Activated T-helper 1 cell treated with anti-CD3 and anti-CD28 coated beads, Interleukin-12 subunit alpha, Interleukin-12 subunit beta, Interleukin-2, Interleukin-4 antibody, amounts not matched to agents 30 ng/mL and 10 ng/mL and 1 ng/mL, durations not matched to agents 14 hours and 24 hours and 36 hours (primary cell): ENCODE measurements around the gene OAT. TPM values are rescaled to one million over a fixed set of nuclear protein-coding genes. Genes with fewer than 3 reads are reported as not detected.

Experiments used
- DNase-seq: peaks from one replicate; pipeline ENCODE4 v3.0.0; 2021; ENCODE audit warnings: low spot score
- H3K27ac Mint-ChIP-seq: one replicate; pipeline ENCODE4 v1.8.0; 2021; ENCODE audit warnings: mild to moderate bottlenecking, mixed read lengths
- H3K27me3 Mint-ChIP-seq: one replicate; pipeline ENCODE4 v1.8.0; 2022; ENCODE audit warnings: mild to moderate bottlenecking, moderate library complexity, mixed read lengths; ENCODE audit not compliant: insufficient read depth
- H3K36me3 Mint-ChIP-seq: one replicate; pipeline ENCODE4 v1.8.0; 2021; ENCODE audit warnings: low read depth, mixed read lengths
- H3K4me1 Mint-ChIP-seq: one replicate; pipeline ENCODE4 v1.8.0; 2021; ENCODE audit warnings: low read depth, mixed read lengths
- H3K4me3 Mint-ChIP-seq: one replicate; pipeline ENCODE4 v1.8.0; 2021; ENCODE audit warnings: mild to moderate bottlenecking, moderate library complexity, mixed read lengths
- H3K9me3 Mint-ChIP-seq: one replicate; pipeline ENCODE4 v1.8.0; 2021; ENCODE audit warnings: mixed read lengths
- intact Hi-C: fragments of 100-400 bp; cut with micrococcal nuclease; formaldehyde crosslinking; loops from one replicate; pipeline ENCODE4 v1.15.1; 2024
- total RNA-seq: library from RNA; stranded (reverse); gene quantifications from 2 replicates; pipeline ENCODE4 v1.2.3, GENCODE V29; 2022

Gene OAT
- total RNA-seq, 1 donor from 2014 or later: 35.6 TPM

- peaks cover 4% of the 10 kb centered on the region for H3K27me3 Mint-ChIP-seq
- H3K27ac Mint-ChIP-seq: no peak overlapping the region
- intact Hi-C loops: loop anchor here (2.0 kb wide), 2 partner anchors 72 to 196 kb away; partner anchors contain the start of gene LHPP
- H3K4me1 Mint-ChIP-seq: no peaks in the 10 kb centered on the region
- H3K4me3 Mint-ChIP-seq: no peak overlapping the region
- no peak for DNase-seq
- no peaks in the 10 kb centered on the region for H3K9me3 Mint-ChIP-seq
- H3K36me3 Mint-ChIP-seq: no peaks in the 10 kb centered on the region
These were observed 30.3 kb downstream of the OAT start for GRCh38 chr10:124388476-124388822.

- no peak for DNase-seq
- intact Hi-C loops: no loop called here
- no peak overlapping the region for H3K4me3 Mint-ChIP-seq
- no peaks in the 10 kb centered on the region for H3K4me1 Mint-ChIP-seq
- no peak overlapping the region for H3K27ac Mint-ChIP-seq
- H3K27me3 Mint-ChIP-seq: peaks cover 4% of the 10 kb centered on the region
- H3K36me3 Mint-ChIP-seq: no peaks in the 10 kb centered on the region
- H3K9me3 Mint-ChIP-seq: no peaks in the 10 kb centered on the region
These were observed 31.4 kb downstream of the OAT start for GRCh38 chr10:124387078-124387874.

- peaks cover 8% of the 10 kb centered on the region for H3K27me3 Mint-ChIP-seq
- no peak for DNase-seq
- intact Hi-C loops: no loop called here
- H3K4me3 Mint-ChIP-seq: no peak overlapping the region
- no peak overlapping the region for H3K27ac Mint-ChIP-seq
- H3K36me3 Mint-ChIP-seq: no peaks in the 10 kb centered on the region
- no peaks in the 10 kb centered on the region for H3K9me3 Mint-ChIP-seq
- no peaks in the 10 kb centered on the region for H3K4me1 Mint-ChIP-seq
These were observed 32.3 kb downstream of the OAT start for GRCh38 chr10:124386186-124387077.

GRCh38 chr10:124385627-124386185 lies 33.0 kb downstream of the OAT start:
- Mint-ChIP-seq H3K4me1 (peaks cover 6% of the 10 kb centered on the region), H3K36me3 (no peaks in the 10 kb centered on the region), H3K4me3 (no peak overlapping the region), H3K27me3 (peaks cover 15% of the 10 kb centered on the region), H3K9me3 (no peaks in the 10 kb centered on the region), H3K27ac (no peak overlapping the region)
- intact Hi-C loops: no loop called here
- DNase-seq: no peak

GRCh38 chr10:124384591-124385190 lies 34.0 kb downstream of the OAT start:
- Mint-ChIP-seq H3K36me3 (no peaks in the 10 kb centered on the region), H3K27ac (no peak overlapping the region), H3K9me3 (no peaks in the 10 kb centered on the region), H3K27me3 (peaks cover 24% of the 10 kb centered on the region), H3K4me3 (no peak overlapping the region), H3K4me1 (peaks cover 8% of the 10 kb centered on the region)
- intact Hi-C loops: no loop called here
- no peak for DNase-seq

GRCh38 chr10:124384172-124384571 lies 34.6 kb downstream of the OAT start:
- no peaks in the 10 kb centered on the region for H3K36me3 Mint-ChIP-seq
- DNase-seq: no peak
- intact Hi-C loops: no loop called here
- H3K27ac Mint-ChIP-seq: no peak overlapping the region
- H3K9me3 Mint-ChIP-seq: no peaks in the 10 kb centered on the region
- H3K27me3 Mint-ChIP-seq: peaks cover 24% of the 10 kb centered on the region
- no peak overlapping the region for H3K4me3 Mint-ChIP-seq
- H3K4me1 Mint-ChIP-seq: peaks cover 8% of the 10 kb centered on the region

- Mint-ChIP-seq H3K4me3 (no peak overlapping the region), H3K4me1 (peaks cover 8% of the 10 kb centered on the region), H3K27me3 (peaks cover 30% of the 10 kb centered on the region), H3K36me3 (no peaks in the 10 kb centered on the region), H3K9me3 (no peaks in the 10 kb centered on the region), H3K27ac (no peak overlapping the region)
- intact Hi-C loops: no loop called here
- DNase-seq: no peak
These were observed 35.2 kb downstream of the OAT start for GRCh38 chr10:124383496-124383895.

GRCh38 chr10:124381011-124381611 lies 37.6 kb downstream of the OAT start:
- Mint-ChIP-seq H3K36me3 (no peaks in the 10 kb centered on the region), H3K9me3 (no peaks in the 10 kb centered on the region)
- intact Hi-C loops: no loop called here

GRCh38 chr10:124380256-124380995 lies 38.3 kb downstream of the OAT start:
- Mint-ChIP-seq H3K4me1 (peaks cover 8% of the 10 kb centered on the region), H3K27me3 (peaks cover 30% of the 10 kb centered on the region), H3K27ac (no peak overlapping the region), H3K4me3 (no peak overlapping the region), H3K36me3 (no peaks in the 10 kb centered on the region), H3K9me3 (no peaks in the 10 kb centered on the region)
- intact Hi-C loops: no loop called here
- no peak for DNase-seq

More at GRCh38 chr10:124381011-124381611, 37.6 kb downstream of the OAT start:
- no peak for DNase-seq
- no peak overlapping the region for H3K4me3 Mint-ChIP-seq
- peaks cover 8% of the 10 kb centered on the region for H3K4me1 Mint-ChIP-seq
- H3K27ac Mint-ChIP-seq: no peak overlapping the region
- peaks cover 30% of the 10 kb centered on the region for H3K27me3 Mint-ChIP-seq

- DNase-seq: no peak
- peaks cover 8% of the 10 kb centered on the region for H3K4me1 Mint-ChIP-seq
- no peak overlapping the region for H3K4me3 Mint-ChIP-seq
- intact Hi-C loops: no loop called here
- peaks cover 27% of the 10 kb centered on the region for H3K27me3 Mint-ChIP-seq
- no peak overlapping the region for H3K27ac Mint-ChIP-seq
- no peaks in the 10 kb centered on the region for H3K36me3 Mint-ChIP-seq
- H3K9me3 Mint-ChIP-seq: no peaks in the 10 kb centered on the region
These were observed 39.0 kb downstream of the OAT start for GRCh38 chr10:124379609-124380193.

- Mint-ChIP-seq H3K36me3 (no peaks in the 10 kb centered on the region), H3K9me3 (no peaks in the 10 kb centered on the region), H3K27ac (no peak overlapping the region), H3K27me3 (peaks cover 26% of the 10 kb centered on the region), H3K4me1 (peaks cover 8% of the 10 kb centered on the region), H3K4me3 (no peak overlapping the region)
- intact Hi-C loops: no loop called here
- DNase-seq: no peak
These were observed 39.7 kb downstream of the OAT start for GRCh38 chr10:124378881-124379471.
